GM19455 (cell line): ENCODE results near the gene CCDC102A.

ENCODE experiments used
- ATAC-seq: cut with Tn5 transposase; IDR thresholded peaks from one replicate; pipeline ENCODE4 v1.9.1; 2021; ENCODE audit not compliant: unreplicated experiment

Gene CCDC102A

GRCh38 chr16:57519796-57520360 is 16.5 kb downstream of the CCDC102A start:
- ATAC-seq = no peak

GRCh38 chr16:57518922-57519321 is 17.4 kb downstream of the CCDC102A start:
- ATAC-seq = no peak

- ATAC-seq = no peak
These were observed 17.9 kb downstream of the CCDC102A start for GRCh38 chr16:57518520-57518919.

GRCh38 chr16:57517397-57518367 is 18.7 kb downstream of the CCDC102A start:
- ATAC-seq = no peak

DNA sequence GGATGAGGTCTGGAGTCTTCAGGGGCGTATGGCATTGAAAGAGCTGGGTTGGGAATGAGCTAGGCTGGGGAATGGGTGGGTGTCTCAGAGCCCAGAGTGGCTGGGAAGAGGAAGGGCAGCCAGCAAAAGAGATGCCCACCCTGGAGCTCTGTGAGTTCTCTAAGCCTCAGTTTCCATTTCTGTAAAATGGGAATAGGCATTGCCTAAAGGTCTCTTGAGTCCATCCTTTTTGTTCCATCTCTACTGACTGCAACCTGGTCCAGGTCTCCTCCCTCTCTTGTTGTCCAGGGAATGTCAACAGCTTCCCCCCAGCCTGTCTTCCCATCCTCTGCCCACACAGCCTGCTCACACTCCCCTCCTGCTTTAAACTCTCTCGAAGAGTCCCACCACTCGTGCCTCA is 19.6 kb downstream of the CCDC102A start:
- ATAC-seq = no peak

- no peak for ATAC-seq
These were observed 20.1 kb downstream of the CCDC102A start for GRCh38 chr16:57516176-57516725.

DNA sequence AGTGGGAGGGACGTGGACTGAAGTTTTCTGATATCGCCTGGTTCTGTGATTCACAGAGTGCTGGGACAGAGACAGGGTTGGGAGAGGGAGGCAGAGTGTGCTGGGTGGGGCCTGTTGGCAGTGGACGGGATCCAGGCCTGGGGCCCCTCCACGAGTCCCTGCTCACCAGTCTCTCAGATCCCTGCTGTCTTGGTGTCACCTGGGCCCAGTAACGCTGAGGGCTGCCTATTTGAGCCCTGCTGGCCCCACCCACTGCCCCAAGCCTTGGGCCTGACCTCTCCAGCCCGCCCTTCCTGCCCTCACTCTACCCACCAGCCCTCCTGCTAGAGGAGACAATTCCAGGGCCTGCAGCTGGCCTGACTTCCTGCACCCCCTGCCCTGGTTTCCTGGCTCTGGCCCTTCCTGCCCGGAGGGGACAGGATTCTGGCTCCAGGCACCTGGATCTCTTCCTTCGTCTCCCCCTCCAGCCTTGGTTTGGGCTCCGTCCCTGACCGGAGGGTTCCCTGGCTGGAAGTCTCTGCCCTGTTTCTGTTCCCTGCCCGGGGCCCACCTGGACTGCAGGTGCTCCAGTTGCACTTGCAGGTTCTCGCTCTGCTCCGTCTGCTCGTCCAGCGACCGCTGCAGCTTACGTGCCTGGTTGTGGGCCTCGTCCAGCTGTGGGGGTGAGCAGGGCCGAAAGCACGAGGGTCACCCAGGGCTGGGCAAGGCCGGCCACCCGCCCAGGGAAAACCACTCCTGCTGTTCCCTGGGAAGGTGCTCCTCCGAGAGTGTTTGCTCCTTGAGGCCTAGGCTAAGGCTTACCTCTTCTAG is 21.4 kb downstream of the CCDC102A start:
- ATAC-seq = no peak

DNA sequence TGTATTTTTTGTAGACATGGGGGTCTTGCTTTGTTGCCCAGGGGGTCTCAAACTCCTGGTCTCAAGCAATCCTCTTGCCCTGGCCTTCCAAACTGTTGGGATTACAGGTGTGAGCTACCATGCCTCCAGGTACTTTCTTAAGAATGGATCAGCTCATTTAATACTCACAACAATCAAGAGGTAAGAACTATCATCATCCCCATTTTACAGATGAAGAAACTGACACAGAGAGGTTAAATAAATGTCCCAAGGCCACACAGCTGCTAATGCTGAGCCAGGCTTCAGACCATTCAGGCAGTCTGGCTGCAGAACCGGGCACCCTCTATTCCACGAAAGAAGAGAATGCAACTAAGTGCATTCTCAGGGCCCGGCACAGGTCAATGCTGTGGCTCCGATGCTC is 22.0 kb downstream of the CCDC102A start:
- no peak for ATAC-seq

GRCh38 chr16:57513371-57514102 is 22.8 kb downstream of the CCDC102A start:
- no peak for ATAC-seq

- no peak for ATAC-seq
These were observed 23.9 kb downstream of the CCDC102A start for GRCh38 chr16:57512296-57513001.

DNA sequence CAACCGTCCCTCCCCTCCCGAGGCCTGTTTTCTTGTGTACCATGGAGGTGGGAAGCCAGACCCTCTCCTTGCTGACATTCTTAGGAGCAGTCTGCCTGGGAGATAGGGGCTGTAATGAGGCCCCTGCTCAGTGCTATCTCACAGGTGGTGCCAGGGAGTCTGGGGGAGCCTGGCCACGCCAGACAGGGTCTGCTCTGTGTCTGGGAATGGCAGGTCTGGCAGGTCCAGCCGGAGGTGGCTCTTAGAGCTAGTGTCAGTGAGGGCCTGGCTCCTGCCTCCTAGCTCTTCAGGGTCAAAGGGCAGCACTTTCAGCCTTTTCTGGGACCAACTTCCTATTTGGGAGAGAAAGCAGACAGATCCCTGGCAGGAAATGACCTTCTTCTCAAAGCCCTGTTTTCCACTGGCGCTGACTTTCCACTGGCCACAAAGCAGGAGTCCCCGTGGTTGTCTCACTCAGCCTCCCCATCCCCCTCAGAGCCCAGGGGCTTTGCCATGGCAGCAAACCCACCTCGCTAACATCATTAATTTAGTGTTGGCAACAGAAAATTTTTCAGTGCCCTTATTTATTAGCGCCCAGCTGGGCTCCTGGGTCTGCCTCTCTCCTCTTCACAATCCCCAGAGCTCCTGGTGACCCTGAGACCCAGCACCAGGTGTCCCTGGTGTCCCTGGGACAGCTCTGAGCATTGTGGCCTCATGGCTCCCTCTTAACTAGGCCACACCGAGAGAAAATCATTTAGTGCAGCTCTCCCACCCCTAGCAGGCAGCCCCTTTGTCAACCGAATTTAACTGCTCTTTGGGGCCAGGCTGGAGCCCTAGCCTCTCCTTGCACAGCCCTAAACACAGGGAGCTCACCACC is 26.1 kb downstream of the CCDC102A start:
- no peak for ATAC-seq

GRCh38 chr16:57509231-57509923 is 27.0 kb downstream of the CCDC102A start:
- ATAC-seq = no peak

DNA sequence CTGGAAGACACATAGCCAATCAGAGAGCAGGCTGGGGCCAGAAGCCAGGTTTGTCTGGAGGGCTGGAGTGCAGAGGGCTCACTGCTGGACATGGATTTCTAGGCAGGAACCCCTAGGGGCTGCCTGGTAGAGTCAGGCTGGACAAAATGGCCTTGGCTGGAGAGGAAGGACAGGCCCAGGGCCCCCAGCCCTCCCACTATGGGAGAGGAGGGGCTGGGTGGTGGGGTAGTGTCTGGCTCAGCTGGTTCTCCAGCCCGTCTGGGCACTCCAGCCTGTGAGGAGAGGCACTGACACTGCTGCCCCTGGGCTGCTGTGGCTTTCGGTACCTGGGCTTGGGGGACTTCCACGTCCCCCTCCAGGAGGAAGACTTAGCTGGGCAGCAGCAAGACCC is 28.3 kb downstream of the CCDC102A start:
- no peak for ATAC-seq

GRCh38 chr16:57507136-57508034 is 29.0 kb downstream of the CCDC102A start:
- ATAC-seq = no peak

- ATAC-seq = no peak
These were observed 31.2 kb downstream of the CCDC102A start for GRCh38 chr16:57505169-57505568.

GRCh38 chr16:57504491-57504890 is 31.9 kb downstream of the CCDC102A start:
- no peak for ATAC-seq

- ATAC-seq = no peak
These were observed 32.4 kb downstream of the CCDC102A start for GRCh38 chr16:57504001-57504400.
